KMS-11 (cell line): ENCODE measurements around the gene ACLY.
A peak's percentile ranks its signal among the peaks of the same experiment; 100 is the strongest.

Source experiments
- H2AFZ ChIP-seq: fragments of 200-600 bp; sonication (generic); 2 replicates; pipeline ENCODE4 v1.6.1; 2016; ENCODE audit warnings: antibody characterized with exemption, mixed run types, low read depth
- H3K27ac ChIP-seq: fragments of 200-600 bp; sonication (generic); 2 replicates; pipeline ENCODE4 v1.6.1; 2016; ENCODE audit warnings: mild to moderate bottlenecking, mixed run types
- H3K27me3 ChIP-seq: fragments of 200-600 bp; sonication (generic); 2 replicates; pipeline ENCODE4 v1.6.1; 2017; ENCODE audit warnings: mild to moderate bottlenecking, low read depth, mixed run types, moderate library complexity; ENCODE audit not compliant: insufficient read depth
- H3K36me3 ChIP-seq: fragments of 200-600 bp; sonication (generic); 2 replicates; pipeline ENCODE4 v1.6.1; 2017; ENCODE audit warnings: mild to moderate bottlenecking, mixed run types; ENCODE audit not compliant: insufficient read depth
- H3K4me1 ChIP-seq: fragments of 200-600 bp; sonication (generic); 2 replicates; pipeline ENCODE4 v1.6.1; 2016; ENCODE audit warnings: mild to moderate bottlenecking, low read depth, mixed run types; ENCODE audit not compliant: poor library complexity, severe bottlenecking
- H3K4me2 ChIP-seq: fragments of 200-600 bp; sonication (generic); 2 replicates; pipeline ENCODE4 v1.7.0; 2016; ENCODE audit warnings: mild to moderate bottlenecking, mixed run types
- H3K4me3 ChIP-seq: fragments of 200-600 bp; sonication (generic); IDR thresholded peaks from 2 replicates; pipeline ENCODE4 v1.6.1; 2017; ENCODE audit warnings: low read depth, low read length, mixed read lengths; ENCODE audit not compliant: insufficient read depth
- H3K79me2 ChIP-seq: fragments of 200-600 bp; sonication (generic); 2 replicates; pipeline ENCODE4 v1.6.1; 2016; ENCODE audit warnings: low read depth, mixed run types; ENCODE audit not compliant: insufficient read depth
- H3K9ac ChIP-seq: fragments of 200-600 bp; sonication (generic); 2 replicates; pipeline ENCODE4 v1.6.1; 2016; ENCODE audit warnings: mild to moderate bottlenecking, mixed run types
- H4K20me1 ChIP-seq: fragments of 200-600 bp; sonication (generic); 2 replicates; pipeline ENCODE4 v1.6.1; 2016; ENCODE audit warnings: mild to moderate bottlenecking, mixed run types; ENCODE audit not compliant: insufficient read depth
- CTCF ChIP-seq: fragments of 200-600 bp; sonication (generic); conservative IDR thresholded peaks from 2 replicates; pipeline ENCODE4 v1.6.1; 2017; ENCODE audit warnings: low read depth, mild to moderate bottlenecking, antibody characterized with exemption, low read length, moderate library complexity, mixed read lengths

Gene ACLY

GRCh38 chr17:41928693-41929251, 10.0 kb upstream of the ACLY start:
- Histone ChIP-seq H3K27ac (no peak overlapping the region), H3K4me1 (peaks cover 22% of the 10 kb centered on the region), H3K79me2 (no peaks in the 10 kb centered on the region; the same call in 1 of the 2 replicates), H3K36me3 (no peaks in the 10 kb centered on the region), H3K4me3 (no peak overlapping the region), H2AFZ (no peak overlapping the region), H4K20me1 (no peaks in the 10 kb centered on the region), H3K9ac (no peak overlapping the region), H3K4me2 (peak overlapping the region; percentile 75; the same call in 1 of the 2 replicates), H3K27me3 (no peaks in the 10 kb centered on the region)
- no peak for TF ChIP-seq CTCF

- H3K4me1 ChIP-seq, result peaks cover 9% of the 10 kb centered on the region
- H3K27me3 ChIP-seq, result no peaks in the 10 kb centered on the region
- H3K27ac ChIP-seq, result no peak overlapping the region
- H3K4me3 ChIP-seq, result no peak overlapping the region
- H4K20me1 ChIP-seq, result no peaks in the 10 kb centered on the region
- H3K4me2 ChIP-seq, result no peak overlapping the region
- H3K9ac ChIP-seq, result no peak overlapping the region
- H3K36me3 ChIP-seq, result no peaks in the 10 kb centered on the region
- no peak overlapping the region for H2AFZ ChIP-seq
- H3K79me2 ChIP-seq, result no peaks in the 10 kb centered on the region; the same call in 1 of the 2 replicates
- no peak for TF ChIP-seq CTCF
These were observed 7.3 kb upstream of the ACLY start for GRCh38 chr17:41925991-41926590.

- no peaks in the 10 kb centered on the region for H3K27me3 ChIP-seq
- peaks cover 33% of the 10 kb centered on the region for H3K79me2 ChIP-seq
- H4K20me1 ChIP-seq, result peaks cover 6% of the 10 kb centered on the region; the same call in 1 of the 2 replicates
- no peak overlapping the region for H2AFZ ChIP-seq
- H3K27ac ChIP-seq, result no peak overlapping the region
- no peaks in the 10 kb centered on the region for H3K36me3 ChIP-seq
- H3K4me2 ChIP-seq, result no peak overlapping the region
- no peak for TF ChIP-seq CTCF
- H3K4me3 ChIP-seq, result no peak overlapping the region
- H3K4me1 ChIP-seq, result peaks cover 27% of the 10 kb centered on the region
- H3K9ac ChIP-seq, result no peak overlapping the region
These were observed 1.8 kb upstream of the ACLY start for GRCh38 chr17:41920580-41920955.

GRCh38 chr17:41919840-41920579, 1.3 kb upstream of the ACLY start:
- peaks cover 39% of the 10 kb centered on the region for H3K79me2 ChIP-seq
- H3K4me3 ChIP-seq, result no peak overlapping the region
- H2AFZ ChIP-seq, result 0 out of 2 replicates have a peak overlapping the region, but pooled peaks have one; percentile 79
- no peaks in the 10 kb centered on the region for H3K27me3 ChIP-seq
- peak overlapping the region; percentile 64; the same call in 1 of the 2 replicates for H3K4me2 ChIP-seq
- TF ChIP-seq CTCF, result no peak
- no peaks in the 10 kb centered on the region for H3K36me3 ChIP-seq
- peaks cover 8% of the 10 kb centered on the region; the same call in 1 of the 2 replicates for H4K20me1 ChIP-seq
- peaks cover 28% of the 10 kb centered on the region for H3K4me1 ChIP-seq
- H3K27ac ChIP-seq, result no peak overlapping the region
- H3K9ac ChIP-seq, result no peak overlapping the region
